KBM-7 (cell line): Measurements from ENCODE around the gene MAP3K13.
A peak's percentile ranks its signal among the peaks of the same experiment; 100 is the strongest.
"Not testable (repeated sequence)": the region's sequence is repeated elsewhere in the genome, so short reads cannot be mapped to it uniquely, and the experiment has no call there.

Experiments used
- DNase-seq: peaks from one replicate; pipeline ENCODE4 v3.0.0-alpha.2; 2015
- in situ Hi-C: fragments of 300-500 bp; cut with MboI; formaldehyde crosslinking; loops from 2 replicates; pipeline ENCODE4 v1.14.3; 2020; ENCODE audit warnings: low sequenced_read_pairs, low pct_unique_long_range_greater_than_20kb, mixed read lengths

The MAP3K13 gene

GRCh38 chr3:185340751-185341150 lies 22.2 kb upstream of the MAP3K13 start:
- DNase-seq: no peak
- in situ Hi-C loops: no loop called here

- DNase-seq: no peak
- in situ Hi-C loops: no loop called here
Measured at GRCh38 chr3:185341616-185342458, 21.1 kb upstream of the MAP3K13 start.

- no peak for DNase-seq
- in situ Hi-C loops: no loop called here
Measured at GRCh38 chr3:185342459-185343174, 20.3 kb upstream of the MAP3K13 start.

GRCh38 chr3:185347399-185347798 lies 15.5 kb upstream of the MAP3K13 start:
- no peak for DNase-seq
- in situ Hi-C loops: no loop called here

- no peak for DNase-seq
- in situ Hi-C loops: no loop called here
Measured at GRCh38 chr3:185350841-185351240, 12.1 kb upstream of the MAP3K13 start.

GRCh38 chr3:185351396-185351795 lies 11.5 kb upstream of the MAP3K13 start:
- in situ Hi-C loops: no loop called here

GRCh38 chr3:185353225-185353624 lies 9.7 kb upstream of the MAP3K13 start:
- DNase-seq: no peak
- in situ Hi-C loops: no loop called here

More at GRCh38 chr3:185351396-185351795, 11.5 kb upstream of the MAP3K13 start:
- no peak for DNase-seq

GRCh38 chr3:185353823-185354614 lies 8.9 kb upstream of the MAP3K13 start:
- in situ Hi-C loops: no loop called here

GRCh38 chr3:185356499-185356898 lies 6.4 kb upstream of the MAP3K13 start:
- DNase-seq: no peak
- in situ Hi-C loops: no loop called here

More at GRCh38 chr3:185353823-185354614, 8.9 kb upstream of the MAP3K13 start:
- peak; percentile 88 for DNase-seq

- in situ Hi-C loops: no loop called here
- no peak for DNase-seq
Measured at GRCh38 chr3:185361920-185362319, 1.0 kb upstream of the MAP3K13 start.

- in situ Hi-C loops: no loop called here
- peak; percentile 20 for DNase-seq
Measured at GRCh38 chr3:185363662-185364203, 797 bp downstream of the MAP3K13 start.

- in situ Hi-C loops: no loop called here
Measured at GRCh38 chr3:185365291-185366073, 2.5 kb downstream of the MAP3K13 start.

GRCh38 chr3:185366074-185366335 lies 3.1 kb downstream of the MAP3K13 start:
- DNase-seq: no peak
- in situ Hi-C loops: no loop called here

More at GRCh38 chr3:185365291-185366073, 2.5 kb downstream of the MAP3K13 start:
- no peak for DNase-seq

- in situ Hi-C loops: no loop called here
- no peak for DNase-seq
Measured at GRCh38 chr3:185366913-185367312, 4.0 kb downstream of the MAP3K13 start.

GRCh38 chr3:185370349-185370748 lies 7.4 kb downstream of the MAP3K13 start:
- in situ Hi-C loops, DNase-seq: not testable (repeated sequence)

GRCh38 chr3:185371306-185372074 lies 8.6 kb downstream of the MAP3K13 start:
- DNase-seq: no peak
- in situ Hi-C loops: no loop called here

GRCh38 chr3:185381320-185382058 lies 18.6 kb downstream of the MAP3K13 start:
- DNase-seq: no peak
- in situ Hi-C loops: no loop called here
